B cell (primary cell): ENCODE measurements around the gene OTOA. TPM values are rescaled to one million over a fixed set of nuclear protein-coding genes. Genes with fewer than 3 reads are reported as not detected.

Source experiments
- ATAC-seq: fragments of 200-7000 bp; cut with Tn5 transposase; one replicate; pipeline ENCODE4 v1.10.0; 2021; ENCODE audit warnings: low read depth, mild to moderate bottlenecking, moderate number of reproducible peaks, moderate library complexity
- CTCF ChIA-PET: fragments of 350-600 bp; sonication (Branson Sonifier 250); formaldehyde crosslinking; loops from one replicate; lab custom pipeline; 2021; ENCODE audit warnings: antibody characterized with exemption, inconsistent platforms; lab: Charles Lee
- POLR2A ChIA-PET: fragments of 350-600 bp; sonication (Branson Sonifier 250); formaldehyde crosslinking; loops from one replicate; lab custom pipeline; 2021; ENCODE audit warnings: antibody characterized with exemption; lab: Charles Lee
- DNase-seq: peaks from one replicate; pipeline ENCODE4 v3.0.0; 2013
- H2AFZ ChIP-seq: 2 replicates; pipeline ENCODE4 v1.6.1; 2012; ENCODE audit warnings: mild to moderate bottlenecking, low read depth, low read length; ENCODE audit not compliant: insufficient read depth, poor library complexity, severe bottlenecking
- H3K27ac ChIP-seq, 2 donors: 1 replicate in 1 of 2; 2 replicates in 1 of 2; pipeline ENCODE4 v1.5.1; 2012 to 2013; ENCODE audit warnings: low read length in 2 of 2, mild to moderate bottlenecking in 2 of 2, moderate library complexity in 1 of 2
- H3K27me3 ChIP-seq, 4 experiments: fragments of 200-600 bp in 1 of 4; sonication (generic) in 1 of 4; replicated peaks in 1 of 4; 1 replicate in 2 of 4; 2 replicates in 2 of 4; pipeline versions ENCODE4 v1.6.1 to v1.7.0; 2013 to 2016; ENCODE audit warnings: low read length in 3 of 4, mild to moderate bottlenecking in 2 of 4, mixed read lengths in 1 of 4, moderate library complexity in 1 of 4; ENCODE audit not compliant: insufficient read depth in 4 of 4, control insufficient read depth in 3 of 4; ENCODE audit errors: control extremely low read depth in 1 of 4
- H3K36me3 ChIP-seq, 2 experiments: replicated peaks in 1 of 2; 1 replicate in 1 of 2; 2 replicates in 1 of 2; pipeline versions ENCODE4 v1.6.1 to v1.7.1; 2013; ENCODE audit warnings: low read length in 1 of 2; ENCODE audit not compliant: insufficient read depth in 2 of 2, control insufficient read depth in 1 of 2; ENCODE audit errors: control extremely low read depth in 1 of 2, extremely low read depth in 1 of 2
- H3K4me1 ChIP-seq, 2 donors: fragments of 200-600 bp in 1 of 2; sonication (generic) in 1 of 2; 1 replicate in 1 of 2; 2 replicates in 1 of 2; pipeline versions ENCODE4 v1.5.1 to v1.6.1; 2013 to 2017; ENCODE audit warnings: low read length in 2 of 2; ENCODE audit not compliant: control insufficient read depth in 2 of 2, insufficient read depth in 2 of 2
- H3K4me2 ChIP-seq: replicated peaks from 2 replicates; pipeline ENCODE3; 2012; ENCODE audit warnings: mild to moderate bottlenecking, low read depth, low read length; ENCODE audit not compliant: poor library complexity, severe bottlenecking
- H3K4me3 ChIP-seq, 5 experiments: fragments of 200-600 bp in 1 of 5; sonication (generic) in 1 of 5; 1 replicate in 3 of 5; 2 replicates in 2 of 5; pipeline versions ENCODE4 v1.5.1 to v1.7.0; 2011 to 2016; ENCODE audit warnings: low read length in 4 of 5, mild to moderate bottlenecking in 4 of 5, low read depth in 2 of 5, control low read depth in 1 of 5, moderate library complexity in 1 of 5; ENCODE audit not compliant: insufficient read depth in 1 of 5; ENCODE audit errors: control extremely low read depth in 1 of 5, extremely low read depth in 1 of 5
- H3K79me2 ChIP-seq: fragments of 200-600 bp; sonication (generic); one replicate; pipeline ENCODE4 v1.6.0; 2016; ENCODE audit warnings: low read length; ENCODE audit not compliant: control insufficient read depth, insufficient read depth
- H3K9ac ChIP-seq: fragments of 200-600 bp; sonication (generic); 2 replicates; pipeline ENCODE4 v1.6.1; 2017; ENCODE audit warnings: mild to moderate bottlenecking, low read length, moderate library complexity
- H3K9me3 ChIP-seq, 3 donors: one replicate each; pipeline versions ENCODE4 v1.6.1 to v1.7.1; 2013; ENCODE audit warnings: low read length in 2 of 3; ENCODE audit not compliant: control insufficient read depth in 2 of 3, insufficient read depth in 1 of 3; ENCODE audit errors: control extremely low read depth in 1 of 3
- H4K20me1 ChIP-seq: 2 replicates; pipeline ENCODE4 v1.6.0; 2012; ENCODE audit warnings: mild to moderate bottlenecking, low read length; ENCODE audit not compliant: insufficient read depth, control insufficient read depth, poor library complexity, severe bottlenecking
- H3K27ac Mint-ChIP-seq: one replicate; pipeline ENCODE4 v1.8.0; 2021; ENCODE audit warnings: mixed read lengths
- H3K27me3 Mint-ChIP-seq: one replicate; pipeline ENCODE4 v1.8.0; 2021; ENCODE audit warnings: mixed read lengths
- H3K4me1 Mint-ChIP-seq: one replicate; pipeline ENCODE4 v1.8.0; 2021; ENCODE audit warnings: mixed read lengths
- H3K4me3 Mint-ChIP-seq: one replicate; pipeline ENCODE4 v1.8.0; 2021; ENCODE audit warnings: mixed read lengths
- H3K9me3 Mint-ChIP-seq: one replicate; pipeline ENCODE4 v1.8.0; 2022; ENCODE audit warnings: mixed read lengths; ENCODE audit not compliant: insufficient read depth
- EZH2 ChIP-seq: IDR thresholded peaks from 2 replicates; pipeline ENCODE4 v1.6.1; 2012; ENCODE audit warnings: borderline replicate concordance, low read depth, mild to moderate bottlenecking, moderate library complexity, low read length; ENCODE audit not compliant: insufficient read depth, poor library complexity, severe bottlenecking
- WGBS: methylation state at CpG from one replicate; pipeline ENCODE4 v1.1.5; 2013; ENCODE audit warnings: missing lambda C conversion rate; ENCODE audit not compliant: insufficient coverage; 5-methylcytosine and 5-hydroxymethylcytosine counted together
- intact Hi-C: fragments of 100-400 bp; cut with micrococcal nuclease; formaldehyde crosslinking; loops from one replicate; pipeline ENCODE4 v1.10.0; 2022
- polyA plus RNA-seq: library from polyadenylated mRNA; depleted of rRNA; stranded (reverse); fragments of >200 nt; gene quantifications from 2 replicates; pipeline ENCODE4 v1.2.3, GENCODE V29; 2012
- total RNA-seq, 2 donors: library from RNA; stranded (reverse); fragments of 120-200 nt in 1 of 2; gene quantifications; 1 replicate in 1 of 2; 2 replicates in 1 of 2; pipeline versions ENCODE4 v1.2.3 to v1.2.4, GENCODE V29; 2013 to 2022
- TF ChIP-seq, protein P1 (sequence below): fragments of 200-600 bp; IDR thresholded peaks from one replicate; pipeline ENCODE4 v1.8.0; 2022; ENCODE audit warnings: antibody characterized with exemption, mild to moderate bottlenecking

OTOA gene
- total and polyA plus RNA-seq, 2 donors (not counting 1 experiment from before 2014, with no cell fraction given), result 0.39 TPM; not detected in 1

DNA sequence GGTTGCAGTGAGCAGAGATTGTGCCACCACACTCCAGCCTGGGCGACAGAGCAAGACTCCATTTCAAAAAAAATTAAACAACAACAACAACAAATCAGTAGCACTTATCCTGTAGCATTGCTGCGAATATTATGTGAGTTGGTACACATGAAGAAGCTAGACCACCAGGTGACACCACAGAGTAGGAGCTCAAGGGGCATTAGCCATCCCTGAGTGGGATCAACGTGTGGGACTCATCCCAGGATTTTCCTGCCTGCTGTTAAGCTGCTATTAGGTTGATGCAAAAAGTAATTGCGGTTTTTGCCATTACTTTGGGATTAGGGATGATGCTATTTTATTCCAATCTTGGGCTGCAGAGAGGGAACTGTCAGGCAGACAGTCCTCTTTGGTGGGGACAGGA lies 47.2 kb downstream of the OTOA start:
- Mint-ChIP-seq H3K4me3 (no peak overlapping the region), H3K27ac (no peak overlapping the region), H3K9me3 (no peaks in the 10 kb centered on the region), H3K27me3 (peaks cover 7% of the 10 kb centered on the region), H3K4me1 (no peaks in the 10 kb centered on the region)
- POLR2A ChIA-PET, result no interaction called here
- H3K4me3 ChIP-seq, result no peak overlapping the region
- no peaks in the 10 kb centered on the region for H4K20me1 ChIP-seq
- H3K9ac ChIP-seq, result no peak overlapping the region
- ATAC-seq (no peak), DNase-seq (no peak)
- no peak overlapping the region for H2AFZ ChIP-seq
- H3K4me2 ChIP-seq, result no peak overlapping the region
- H3K4me1 ChIP-seq, result peaks cover 0 to 6% of the 10 kb centered on the region in 2 donors
- TF ChIP-seq, protein P1, sequence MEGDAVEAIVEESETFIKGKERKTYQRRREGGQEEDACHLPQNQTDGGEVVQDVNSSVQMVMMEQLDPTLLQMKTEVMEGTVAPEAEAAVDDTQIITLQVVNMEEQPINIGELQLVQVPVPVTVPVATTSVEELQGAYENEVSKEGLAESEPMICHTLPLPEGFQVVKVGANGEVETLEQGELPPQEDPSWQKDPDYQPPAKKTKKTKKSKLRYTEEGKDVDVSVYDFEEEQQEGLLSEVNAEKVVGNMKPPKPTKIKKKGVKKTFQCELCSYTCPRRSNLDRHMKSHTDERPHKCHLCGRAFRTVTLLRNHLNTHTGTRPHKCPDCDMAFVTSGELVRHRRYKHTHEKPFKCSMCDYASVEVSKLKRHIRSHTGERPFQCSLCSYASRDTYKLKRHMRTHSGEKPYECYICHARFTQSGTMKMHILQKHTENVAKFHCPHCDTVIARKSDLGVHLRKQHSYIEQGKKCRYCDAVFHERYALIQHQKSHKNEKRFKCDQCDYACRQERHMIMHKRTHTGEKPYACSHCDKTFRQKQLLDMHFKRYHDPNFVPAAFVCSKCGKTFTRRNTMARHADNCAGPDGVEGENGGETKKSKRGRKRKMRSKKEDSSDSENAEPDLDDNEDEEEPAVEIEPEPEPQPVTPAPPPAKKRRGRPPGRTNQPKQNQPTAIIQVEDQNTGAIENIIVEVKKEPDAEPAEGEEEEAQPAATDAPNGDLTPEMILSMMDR, result no peak
- TF ChIP-seq EZH2, result no peak
- no peaks in the 10 kb centered on the region for H3K36me3 ChIP-seq
- no peak overlapping the region for H3K27ac ChIP-seq
- H3K9me3 ChIP-seq, result no peaks in the 10 kb centered on the region
- 75% methylated on average over 3 of the region's 4 CpGs for WGBS
- H3K27me3 ChIP-seq, result no peaks in the 10 kb centered on the region
- H3K79me2 ChIP-seq, result no peaks in the 10 kb centered on the region
- CTCF ChIA-PET, result interaction anchor here (0.6 to 10.9 kb wide), 9 partner anchors 9 to 1347 kb away, joined by 3 to 129 read pairs (median 3); no protein-coding TSS in a partner anchor
- intact Hi-C loops, result no loop called here

DNA sequence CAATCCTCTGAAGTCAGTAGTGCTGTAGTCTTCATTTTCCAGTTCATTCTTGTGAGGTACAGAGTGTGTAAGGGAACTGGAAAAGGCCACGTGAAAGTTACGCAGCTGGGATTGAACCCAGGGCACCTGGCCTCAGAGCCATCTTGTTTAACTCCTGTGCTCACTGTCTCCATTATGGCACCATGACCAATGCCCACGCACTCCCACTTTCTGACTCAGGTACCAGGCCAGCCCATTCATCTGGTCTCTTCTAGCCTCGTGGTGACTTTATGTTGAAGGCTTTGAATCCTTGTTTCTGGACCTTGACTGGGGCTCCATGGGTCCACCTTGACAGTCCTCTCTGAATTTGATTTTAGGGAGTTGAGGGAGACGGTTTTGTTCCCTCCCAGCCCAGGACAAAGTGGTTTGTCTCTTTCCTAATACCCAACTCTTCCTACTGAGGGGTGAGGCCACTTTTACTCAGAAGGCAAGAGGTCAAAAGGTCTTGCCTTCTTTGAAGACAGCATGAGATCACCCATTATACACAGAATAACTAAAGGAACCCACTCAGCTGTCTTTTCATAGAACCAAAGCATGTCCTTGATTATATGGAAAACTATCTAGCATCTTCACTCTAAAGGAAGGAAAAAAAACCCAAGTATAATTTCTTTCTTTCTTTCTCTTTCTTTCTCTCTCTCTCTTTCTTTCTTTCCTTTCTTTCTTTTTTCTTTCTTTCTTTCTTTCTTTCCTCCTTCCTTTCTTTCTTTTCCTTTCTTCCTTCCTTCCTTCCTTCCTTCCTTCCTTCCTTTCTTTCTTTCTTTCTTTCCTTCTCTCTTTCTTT lies 50.0 kb downstream of the OTOA start:
- CTCF ChIA-PET, result no interaction called here
- TF ChIP-seq EZH2, result no peak
- TF ChIP-seq, protein P1, result no peak
- no peak overlapping the region for H3K9ac ChIP-seq
- no peak for ATAC-seq
- H3K36me3 ChIP-seq, result no peaks in the 10 kb centered on the region
- H3K9me3 Mint-ChIP-seq, result no peaks in the 10 kb centered on the region
- H3K4me3 ChIP-seq, result no peak overlapping the region
- POLR2A ChIA-PET, result no interaction called here
- H3K27ac ChIP-seq, result no peak overlapping the region
- no peaks in the 10 kb centered on the region for H4K20me1 ChIP-seq
- H3K27me3 Mint-ChIP-seq, result no peaks in the 10 kb centered on the region
- H3K27me3 ChIP-seq, result no peaks in the 10 kb centered on the region
- no peak overlapping the region for H3K4me2 ChIP-seq
- H3K9me3 ChIP-seq, result no peaks in the 10 kb centered on the region
- no peaks in the 10 kb centered on the region for H3K79me2 ChIP-seq
- no peak overlapping the region for H3K4me3 Mint-ChIP-seq
- no peak for DNase-seq
- H3K27ac Mint-ChIP-seq, result no peak overlapping the region
- intact Hi-C loops, result no loop called here
- no peaks in the 10 kb centered on the region for H3K4me1 ChIP-seq
- H2AFZ ChIP-seq, result no peak overlapping the region
- no peaks in the 10 kb centered on the region for H3K4me1 Mint-ChIP-seq
- WGBS, result 91% methylated on average over 3 of the region's 5 CpGs
